ENCODE results near the gene NCS1.

DNA sequence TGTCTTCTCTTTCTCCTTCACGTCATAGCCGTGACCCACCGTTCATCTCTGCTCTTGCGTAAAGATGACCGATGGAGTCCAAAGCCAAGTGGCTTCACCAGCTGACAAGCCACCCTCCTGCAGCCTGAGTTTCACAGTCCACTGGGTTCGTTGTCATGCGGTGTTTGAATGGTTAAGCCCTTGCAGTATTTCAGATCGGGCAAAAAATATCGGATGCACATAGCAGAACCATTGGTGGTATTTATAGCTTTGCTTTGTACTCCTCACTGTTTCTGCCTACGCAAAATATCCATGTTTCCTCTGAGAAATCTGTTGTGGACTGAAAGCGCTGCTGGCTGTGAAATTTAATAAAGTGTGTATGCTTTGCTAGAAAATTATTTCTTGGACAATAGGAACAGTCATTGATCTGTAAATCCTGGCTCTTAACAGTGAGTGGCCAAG is 34.5 kb upstream of the NCS1 start:
- TF ChIP-seq EZH2 (IDR thresholded peaks at IDR 0.05) (no peak), POLR2AphosphoS5 (IDR thresholded peaks at IDR 0.05; ENCODE audit: borderline replicate concordance, low read depth, low read length) (no peak)
